ENCODE data around the gene MYO5A.

Gene MYO5A

DNA sequence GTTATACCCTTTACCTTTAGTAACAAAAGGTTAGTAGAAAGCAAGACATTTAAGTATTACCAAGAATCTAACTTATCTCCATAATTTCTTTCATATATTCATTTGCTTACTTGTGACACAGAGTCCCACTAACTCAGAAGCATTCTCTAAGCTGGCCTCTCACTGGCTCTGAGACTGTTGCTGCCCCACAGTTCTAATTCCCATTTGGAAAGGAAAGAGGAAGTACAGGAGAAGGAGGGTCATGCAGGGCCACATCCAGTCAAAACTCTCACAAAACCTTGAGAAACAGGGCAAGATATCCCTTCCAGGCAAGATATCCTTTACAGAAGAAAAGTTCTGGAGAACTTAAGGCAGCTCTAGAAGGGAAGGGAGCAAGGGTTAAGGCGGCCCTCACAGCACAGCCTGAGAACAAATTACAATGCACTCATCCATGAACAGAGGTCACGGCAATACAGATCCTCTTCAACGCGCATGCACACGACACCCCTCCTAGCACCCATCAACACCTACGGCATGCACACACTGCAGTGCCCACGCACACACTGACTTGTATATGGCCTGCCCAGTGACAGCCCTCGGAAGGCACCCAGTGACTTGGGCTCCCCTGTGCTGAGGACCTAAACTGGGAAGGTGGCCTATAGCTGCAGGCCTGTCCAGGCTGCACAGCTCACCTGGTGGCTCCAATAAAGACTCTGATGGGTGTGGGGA lies 220.1 kb downstream of the MYO5A start:
- POLR2A ChIA-PET: no interaction called here
- H3K36me3 ChIP-seq (ENCODE audit: control insufficient read depth in 2 of 2, insufficient read depth in 1 of 2, low read length in 2 of 2): peaks cover 0 to 7% of the 10 kb centered on the region in 2 experiments; a peak in 1 of 3 replicates
- CTCF ChIA-PET: no interaction called here
- H3K27ac ChIP-seq (ENCODE audit: extremely low read depth, low read depth, low read length): no peak overlapping the region
- no peaks in the 10 kb centered on the region for H3K4me1 ChIP-seq (ENCODE audit: control insufficient read depth, insufficient read depth, low read length)
- TF ChIP-seq, protein P1, sequence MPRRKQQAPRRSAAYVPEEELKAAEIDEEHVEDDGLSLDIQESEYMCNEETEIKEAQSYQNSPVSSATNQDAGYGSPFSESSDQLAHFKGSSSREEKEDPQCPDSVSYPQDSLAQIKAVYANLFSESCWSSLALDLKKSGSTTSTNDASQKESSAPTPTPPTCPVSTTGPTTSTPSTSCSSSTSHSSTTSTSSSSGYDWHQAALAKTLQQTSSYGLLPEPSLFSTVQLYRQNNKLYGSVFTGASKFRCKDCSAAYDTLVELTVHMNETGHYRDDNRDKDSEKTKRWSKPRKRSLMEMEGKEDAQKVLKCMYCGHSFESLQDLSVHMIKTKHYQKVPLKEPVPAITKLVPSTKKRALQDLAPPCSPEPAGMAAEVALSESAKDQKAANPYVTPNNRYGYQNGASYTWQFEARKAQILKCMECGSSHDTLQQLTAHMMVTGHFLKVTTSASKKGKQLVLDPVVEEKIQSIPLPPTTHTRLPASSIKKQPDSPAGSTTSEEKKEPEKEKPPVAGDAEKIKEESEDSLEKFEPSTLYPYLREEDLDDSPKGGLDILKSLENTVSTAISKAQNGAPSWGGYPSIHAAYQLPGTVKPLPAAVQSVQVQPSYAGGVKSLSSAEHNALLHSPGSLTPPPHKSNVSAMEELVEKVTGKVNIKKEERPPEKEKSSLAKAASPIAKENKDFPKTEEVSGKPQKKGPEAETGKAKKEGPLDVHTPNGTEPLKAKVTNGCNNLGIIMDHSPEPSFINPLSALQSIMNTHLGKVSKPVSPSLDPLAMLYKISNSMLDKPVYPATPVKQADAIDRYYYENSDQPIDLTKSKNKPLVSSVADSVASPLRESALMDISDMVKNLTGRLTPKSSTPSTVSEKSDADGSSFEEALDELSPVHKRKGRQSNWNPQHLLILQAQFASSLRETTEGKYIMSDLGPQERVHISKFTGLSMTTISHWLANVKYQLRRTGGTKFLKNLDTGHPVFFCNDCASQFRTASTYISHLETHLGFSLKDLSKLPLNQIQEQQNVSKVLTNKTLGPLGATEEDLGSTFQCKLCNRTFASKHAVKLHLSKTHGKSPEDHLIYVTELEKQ (tag by site-specific recombination; IDR thresholded peaks at IDR 0.05; ENCODE audit: borderline replicate concordance): no peak
- no peak for TF ChIP-seq ZNF239 (tag by site-specific recombination; IDR thresholded peaks at IDR 0.05)
- H3K9me3 ChIP-seq (ENCODE audit: control insufficient read depth, insufficient read depth, low read depth, low read length): no peaks in the 10 kb centered on the region
- no peak overlapping the region for H3K4me3 ChIP-seq (ENCODE audit: low read depth, low read length)

DNA sequence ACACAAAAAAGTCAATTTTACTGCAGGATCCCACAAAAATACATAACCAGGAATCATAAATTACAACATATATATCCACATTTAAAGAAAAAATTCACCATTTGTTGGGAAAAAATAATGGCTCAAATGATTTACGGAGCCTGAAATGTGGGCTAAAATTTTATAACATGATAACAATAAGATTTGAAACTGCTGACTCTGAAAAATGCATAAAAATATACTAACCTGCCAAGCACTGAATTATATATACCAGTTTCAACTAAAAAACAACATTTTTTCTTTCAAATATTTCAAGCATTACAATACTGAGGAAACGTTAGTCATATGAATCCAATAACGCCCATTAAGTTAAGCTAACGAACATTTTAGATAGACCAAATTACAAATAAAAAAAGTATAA lies 220.8 kb downstream of the MYO5A start:
- Histone ChIP-seq H3K36me3 (ENCODE audit: control insufficient read depth in 2 of 2, insufficient read depth in 1 of 2, low read length in 2 of 2) (peaks cover 0 to 3% of the 10 kb centered on the region in 2 experiments; a peak in 1 of 3 replicates), H3K4me3 (ENCODE audit: low read depth, low read length) (no peak overlapping the region), H3K4me1 (ENCODE audit: control insufficient read depth, insufficient read depth, low read length) (no peaks in the 10 kb centered on the region), H3K9me3 (ENCODE audit: control insufficient read depth, insufficient read depth, low read depth, low read length) (no peaks in the 10 kb centered on the region), H3K27ac (ENCODE audit: extremely low read depth, low read depth, low read length) (no peak overlapping the region)
- TF ChIP-seq GFI1B (tag by site-specific recombination; IDR thresholded peaks at IDR 0.05) (no peak), ZNF660 (tag by site-specific recombination; IDR thresholded peaks at IDR 0.05) (no peak), ZNF140 (tag by site-specific recombination; IDR thresholded peaks at IDR 0.05) (no peak), ZNF571 (tag by site-specific recombination; IDR thresholded peaks at IDR 0.05) (no peak), KLF8 (tag by site-specific recombination; IDR thresholded peaks at IDR 0.05) (no peak), ZNF175 (tag by site-specific recombination; IDR thresholded peaks at IDR 0.05) (no peak), ZNF560 (tag by site-specific recombination; IDR thresholded peaks at IDR 0.05; ENCODE audit: borderline replicate concordance) (no peak), ZSCAN30 (tag by site-specific recombination; IDR thresholded peaks at IDR 0.05) (no peak), ZIC2 (tag by site-specific recombination; IDR thresholded peaks at IDR 0.05) (no peak)
- TF ChIP-seq, protein P2, sequence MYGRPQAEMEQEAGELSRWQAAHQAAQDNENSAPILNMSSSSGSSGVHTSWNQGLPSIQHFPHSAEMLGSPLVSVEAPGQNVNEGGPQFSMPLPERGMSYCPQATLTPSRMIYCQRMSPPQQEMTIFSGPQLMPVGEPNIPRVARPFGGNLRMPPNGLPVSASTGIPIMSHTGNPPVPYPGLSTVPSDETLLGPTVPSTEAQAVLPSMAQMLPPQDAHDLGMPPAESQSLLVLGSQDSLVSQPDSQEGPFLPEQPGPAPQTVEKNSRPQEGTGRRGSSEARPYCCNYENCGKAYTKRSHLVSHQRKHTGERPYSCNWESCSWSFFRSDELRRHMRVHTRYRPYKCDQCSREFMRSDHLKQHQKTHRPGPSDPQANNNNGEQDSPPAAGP (tag by site-specific recombination; IDR thresholded peaks at IDR 0.05): no peak
- TF ChIP-seq, protein P3, sequence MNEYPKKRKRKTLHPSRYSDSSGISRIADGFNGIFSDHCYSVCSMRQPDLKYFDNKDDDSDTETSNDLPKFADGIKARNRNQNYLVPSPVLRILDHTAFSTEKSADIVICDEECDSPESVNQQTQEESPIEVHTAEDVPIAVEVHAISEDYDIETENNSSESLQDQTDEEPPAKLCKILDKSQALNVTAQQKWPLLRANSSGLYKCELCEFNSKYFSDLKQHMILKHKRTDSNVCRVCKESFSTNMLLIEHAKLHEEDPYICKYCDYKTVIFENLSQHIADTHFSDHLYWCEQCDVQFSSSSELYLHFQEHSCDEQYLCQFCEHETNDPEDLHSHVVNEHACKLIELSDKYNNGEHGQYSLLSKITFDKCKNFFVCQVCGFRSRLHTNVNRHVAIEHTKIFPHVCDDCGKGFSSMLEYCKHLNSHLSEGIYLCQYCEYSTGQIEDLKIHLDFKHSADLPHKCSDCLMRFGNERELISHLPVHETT (tag by site-specific recombination; IDR thresholded peaks at IDR 0.05): no peak
- TF ChIP-seq, protein P4, sequence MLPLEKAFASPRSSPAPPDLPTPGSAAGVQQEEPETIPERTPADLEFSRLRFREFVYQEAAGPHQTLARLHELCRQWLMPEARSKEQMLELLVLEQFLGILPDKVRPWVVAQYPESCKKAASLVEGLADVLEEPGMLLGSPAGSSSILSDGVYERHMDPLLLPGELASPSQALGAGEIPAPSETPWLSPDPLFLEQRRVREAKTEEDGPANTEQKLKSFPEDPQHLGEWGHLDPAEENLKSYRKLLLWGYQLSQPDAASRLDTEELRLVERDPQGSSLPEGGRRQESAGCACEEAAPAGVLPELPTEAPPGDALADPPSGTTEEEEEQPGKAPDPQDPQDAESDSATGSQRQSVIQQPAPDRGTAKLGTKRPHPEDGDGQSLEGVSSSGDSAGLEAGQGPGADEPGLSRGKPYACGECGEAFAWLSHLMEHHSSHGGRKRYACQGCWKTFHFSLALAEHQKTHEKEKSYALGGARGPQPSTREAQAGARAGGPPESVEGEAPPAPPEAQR (tag by site-specific recombination; IDR thresholded peaks at IDR 0.05): no peak
- ChIA-PET POLR2A (no interaction called here), CTCF (no interaction called here)

DNA sequence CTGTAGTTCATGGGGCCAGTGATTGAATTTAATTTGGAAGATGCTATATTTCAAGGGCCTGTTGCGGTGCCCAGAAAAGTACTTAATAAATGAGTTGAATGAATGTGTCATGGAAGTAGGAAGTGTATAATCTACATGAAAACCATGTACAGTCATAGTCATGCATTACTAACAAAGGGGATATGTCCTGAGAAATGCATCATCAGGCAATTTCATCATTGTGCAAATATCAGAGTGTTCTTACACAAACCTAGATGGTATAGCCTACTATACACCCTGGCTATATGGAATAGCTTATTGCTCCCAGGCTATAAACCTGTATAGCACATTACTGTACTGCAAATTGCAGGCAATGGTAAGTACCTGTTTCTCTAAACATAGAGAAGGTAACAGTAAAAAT lies 222.4 kb downstream of the MYO5A start:
- Histone ChIP-seq H3K4me1 (ENCODE audit: control insufficient read depth, insufficient read depth, low read length) (no peaks in the 10 kb centered on the region), H3K27ac (ENCODE audit: extremely low read depth, low read depth, low read length) (no peak overlapping the region), H3K36me3 (ENCODE audit: control insufficient read depth in 2 of 2, insufficient read depth in 1 of 2, low read length in 2 of 2) (no peaks in the 10 kb centered on the region), H3K9me3 (ENCODE audit: control insufficient read depth, insufficient read depth, low read depth, low read length) (no peaks in the 10 kb centered on the region), H3K4me3 (ENCODE audit: low read depth, low read length) (no peak overlapping the region)
- ChIA-PET CTCF (interaction anchor here (0.8 kb wide), 1 partner anchor 13 kb away, joined by 3 read pairs; no protein-coding TSS in a partner anchor), POLR2A (no interaction called here)
- TF ChIP-seq IKZF3 (tag by site-specific recombination; IDR thresholded peaks at IDR 0.05) (no peak), ZFHX2 (tag by site-specific recombination; conservative IDR thresholded peaks at IDR 0.05) (no peak), ZNF623 (tag by site-specific recombination; IDR thresholded peaks at IDR 0.05) (no peak)
- TF ChIP-seq, protein P5, sequence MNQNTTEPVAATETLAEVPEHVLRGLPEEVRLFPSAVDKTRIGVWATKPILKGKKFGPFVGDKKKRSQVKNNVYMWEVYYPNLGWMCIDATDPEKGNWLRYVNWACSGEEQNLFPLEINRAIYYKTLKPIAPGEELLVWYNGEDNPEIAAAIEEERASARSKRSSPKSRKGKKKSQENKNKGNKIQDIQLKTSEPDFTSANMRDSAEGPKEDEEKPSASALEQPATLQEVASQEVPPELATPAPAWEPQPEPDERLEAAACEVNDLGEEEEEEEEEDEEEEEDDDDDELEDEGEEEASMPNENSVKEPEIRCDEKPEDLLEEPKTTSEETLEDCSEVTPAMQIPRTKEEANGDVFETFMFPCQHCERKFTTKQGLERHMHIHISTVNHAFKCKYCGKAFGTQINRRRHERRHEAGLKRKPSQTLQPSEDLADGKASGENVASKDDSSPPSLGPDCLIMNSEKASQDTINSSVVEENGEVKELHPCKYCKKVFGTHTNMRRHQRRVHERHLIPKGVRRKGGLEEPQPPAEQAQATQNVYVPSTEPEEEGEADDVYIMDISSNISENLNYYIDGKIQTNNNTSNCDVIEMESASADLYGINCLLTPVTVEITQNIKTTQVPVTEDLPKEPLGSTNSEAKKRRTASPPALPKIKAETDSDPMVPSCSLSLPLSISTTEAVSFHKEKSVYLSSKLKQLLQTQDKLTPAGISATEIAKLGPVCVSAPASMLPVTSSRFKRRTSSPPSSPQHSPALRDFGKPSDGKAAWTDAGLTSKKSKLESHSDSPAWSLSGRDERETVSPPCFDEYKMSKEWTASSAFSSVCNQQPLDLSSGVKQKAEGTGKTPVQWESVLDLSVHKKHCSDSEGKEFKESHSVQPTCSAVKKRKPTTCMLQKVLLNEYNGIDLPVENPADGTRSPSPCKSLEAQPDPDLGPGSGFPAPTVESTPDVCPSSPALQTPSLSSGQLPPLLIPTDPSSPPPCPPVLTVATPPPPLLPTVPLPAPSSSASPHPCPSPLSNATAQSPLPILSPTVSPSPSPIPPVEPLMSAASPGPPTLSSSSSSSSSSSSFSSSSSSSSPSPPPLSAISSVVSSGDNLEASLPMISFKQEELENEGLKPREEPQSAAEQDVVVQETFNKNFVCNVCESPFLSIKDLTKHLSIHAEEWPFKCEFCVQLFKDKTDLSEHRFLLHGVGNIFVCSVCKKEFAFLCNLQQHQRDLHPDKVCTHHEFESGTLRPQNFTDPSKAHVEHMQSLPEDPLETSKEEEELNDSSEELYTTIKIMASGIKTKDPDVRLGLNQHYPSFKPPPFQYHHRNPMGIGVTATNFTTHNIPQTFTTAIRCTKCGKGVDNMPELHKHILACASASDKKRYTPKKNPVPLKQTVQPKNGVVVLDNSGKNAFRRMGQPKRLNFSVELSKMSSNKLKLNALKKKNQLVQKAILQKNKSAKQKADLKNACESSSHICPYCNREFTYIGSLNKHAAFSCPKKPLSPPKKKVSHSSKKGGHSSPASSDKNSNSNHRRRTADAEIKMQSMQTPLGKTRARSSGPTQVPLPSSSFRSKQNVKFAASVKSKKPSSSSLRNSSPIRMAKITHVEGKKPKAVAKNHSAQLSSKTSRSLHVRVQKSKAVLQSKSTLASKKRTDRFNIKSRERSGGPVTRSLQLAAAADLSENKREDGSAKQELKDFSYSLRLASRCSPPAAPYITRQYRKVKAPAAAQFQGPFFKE (tag by site-specific recombination; IDR thresholded peaks at IDR 0.05; ENCODE audit: borderline replicate concordance): no peak

Data from HEK293 (cell line).